Endothelial cell of umbilical vein (primary cell): ENCODE results near the gene SLAMF1. TPM values are rescaled to one million over a fixed set of nuclear protein-coding genes. Genes with fewer than 3 reads are reported as not detected.

ENCODE experiments used
- BruUV-seq: library from RNA; stranded (reverse); fragments of 400-500 nt; replicated peaks from 2 replicates; lab custom pipeline; 2021; lab: Mats Ljungman, UMichigan
- CTCF ChIA-PET: fragments of 300-600, 350-600 bp; sonication (Branson Sonifier 250); formaldehyde crosslinking; loops from one replicate; lab custom pipeline; 2021; ENCODE audit warnings: antibody characterized with exemption, inconsistent platforms; lab: Charles Lee
- POLR2A ChIA-PET: fragments of 300-600, 350-600 bp; sonication (Branson Sonifier 250); formaldehyde crosslinking; loops from one replicate; lab custom pipeline; 2021; ENCODE audit warnings: antibody characterized with exemption, inconsistent platforms; lab: Charles Lee
- DNase-seq: peaks from one replicate; pipeline ENCODE4 v3.0.0-alpha.2; 2011; ENCODE audit warnings: low read depth, low spot score
- FAIRE-seq: peaks from 2 replicates; lab custom pipeline; 2011; peaks lifted over from hg19 to GRCh38; lab: Jason Lieb, UNC
- H2AFZ ChIP-seq: 2 replicates; pipeline ENCODE4 v1.6.0; 2012; ENCODE audit warnings: low read depth, low read length, control low read depth, inconsistent platforms
- H3K27ac ChIP-seq: 2 replicates; pipeline ENCODE4 v1.5.1; 2011; ENCODE audit warnings: low read depth, mild to moderate bottlenecking, control low read depth, low read length, moderate library complexity; ENCODE audit not compliant: insufficient read depth
- H3K27me3 ChIP-seq, 2 experiments: 2 replicates each; pipeline versions ENCODE4 v1.6.0 to v1.6.1; 2011; ENCODE audit warnings: low read length in 2 of 2, mixed read lengths in 1 of 2; ENCODE audit not compliant: control insufficient read depth in 2 of 2, insufficient read depth in 2 of 2
- H3K36me3 ChIP-seq, 2 experiments: 2 replicates in 1 of 2; 3 replicates in 1 of 2; pipeline ENCODE4 v1.5.1; 2011; ENCODE audit warnings: low read length in 2 of 2, mild to moderate bottlenecking in 1 of 2, moderate library complexity in 1 of 2; ENCODE audit not compliant: control insufficient read depth in 2 of 2, insufficient read depth in 2 of 2; ENCODE audit errors: extremely low read depth in 1 of 2
- H3K4me1 ChIP-seq: 3 replicates; pipeline ENCODE4 v1.5.1; 2011; ENCODE audit warnings: mild to moderate bottlenecking, low read length; ENCODE audit not compliant: control insufficient read depth, insufficient read depth; ENCODE audit errors: extremely low read depth
- H3K4me2 ChIP-seq: 2 replicates; pipeline ENCODE4 v1.6.1; 2011; ENCODE audit warnings: low read length, control low read depth, mixed read lengths; ENCODE audit not compliant: insufficient read depth
- H3K4me3 ChIP-seq, 3 experiments: fragments of 200-600 bp in 1 of 3; sonication (generic), shearing (Covaris generic) in 1 of 3; replicated peaks in 1 of 3; 2 replicates each; pipeline ENCODE4 v1.5.1; 2011 to 2016; ENCODE audit warnings: control low read depth in 3 of 3, low read length in 3 of 3, mild to moderate bottlenecking in 2 of 3, inconsistent platforms in 1 of 3, low read depth in 1 of 3, moderate library complexity in 1 of 3; ENCODE audit not compliant: insufficient read depth in 1 of 3
- H3K79me2 ChIP-seq: 2 replicates; pipeline ENCODE4 v1.6.0; 2012; ENCODE audit warnings: low read length, inconsistent platforms; ENCODE audit not compliant: control insufficient read depth, insufficient read depth
- H3K9ac ChIP-seq: replicated peaks from 2 replicates; pipeline ENCODE3; 2011; ENCODE audit warnings: low read length, control low read depth; ENCODE audit not compliant: insufficient read depth; ENCODE audit errors: extremely low read depth
- H3K9me1 ChIP-seq: replicated peaks from 3 replicates; pipeline ENCODE4 v1.6.0; 2011; ENCODE audit warnings: mild to moderate bottlenecking, low read length; ENCODE audit not compliant: control insufficient read depth, insufficient read depth; ENCODE audit errors: extremely low read depth
- H3K9me3 ChIP-seq: replicated peaks from 2 replicates; pipeline ENCODE4 v1.5.1; 2012; ENCODE audit warnings: low read length, inconsistent platforms; ENCODE audit not compliant: control insufficient read depth, insufficient read depth
- H4K20me1 ChIP-seq: replicated peaks from 2 replicates; pipeline ENCODE3; 2011; ENCODE audit warnings: mild to moderate bottlenecking, low read length; ENCODE audit not compliant: control insufficient read depth, insufficient read depth; ENCODE audit errors: extremely low read depth
- EZH2 ChIP-seq: IDR thresholded peaks from 2 replicates; pipeline ENCODE4 v1.6.1; 2012; ENCODE audit warnings: borderline replicate concordance, low read depth, mild to moderate bottlenecking, moderate library complexity, low read length, inconsistent platforms; ENCODE audit not compliant: severe bottlenecking
- FOS ChIP-seq: IDR thresholded peaks from 2 replicates; pipeline ENCODE4 v1.6.1; 2011; ENCODE audit warnings: mild to moderate bottlenecking, low read length, moderate library complexity, borderline replicate concordance; ENCODE audit not compliant: insufficient read depth
- GATA2 ChIP-seq: IDR thresholded peaks from 2 replicates; pipeline ENCODE4 v1.7.0; 2011; ENCODE audit warnings: low read depth, mild to moderate bottlenecking, moderate library complexity, mixed read lengths, low read length; ENCODE audit not compliant: insufficient read length, insufficient read depth
- JUN ChIP-seq: IDR thresholded peaks from 2 replicates; pipeline ENCODE4 v1.6.1; 2011; ENCODE audit warnings: borderline replicate concordance, low read depth; ENCODE audit not compliant: insufficient read length, insufficient read depth
- MAX ChIP-seq: IDR thresholded peaks from 2 replicates; pipeline ENCODE4 v1.6.1; 2011; ENCODE audit not compliant: insufficient read depth, insufficient read length
- MYC ChIP-seq: IDR thresholded peaks from one replicate; pipeline ENCODE4 v1.6.1; 2011; ENCODE audit warnings: mild to moderate bottlenecking, low read depth, low read length
- POLR2A ChIP-seq: IDR thresholded peaks from 2 replicates; pipeline ENCODE4 v1.6.1; 2012; ENCODE audit warnings: low read depth, mild to moderate bottlenecking, control low read depth, low read length
- POLR2AphosphoS5 ChIP-seq: IDR thresholded peaks from 2 replicates; pipeline ENCODE4 v1.6.1; 2012; ENCODE audit warnings: low read depth, mild to moderate bottlenecking, control low read depth, low read length, moderate library complexity; ENCODE audit not compliant: insufficient read depth
- dilution Hi-C: fragments of 300-500 bp; cut with MboI; formaldehyde crosslinking; loops from one replicate; pipeline ENCODE4 v1.15.0; 2019; ENCODE audit warnings: low sequenced_read_pairs; ENCODE audit not compliant: extremely low pct_ligation_motif_present
- intact Hi-C: fragments of 100-400 bp; cut with micrococcal nuclease; formaldehyde crosslinking; loops from one replicate; pipeline ENCODE4 v1.10.0; 2022
- polyA plus RNA-seq, 4 experiments: library from polyadenylated mRNA; depleted of rRNA in 3 of 4; stranded (reverse) in 3 of 4; unstranded in 1 of 4; fragments of >200 nt; gene quantifications; 2 replicates each; pipeline versions ENCODE4 v1.2.1 to v1.2.3, GENCODE V29; 2011 to 2012; ENCODE audit warnings: missing spikeins in 1 of 4
- total RNA-seq: library from RNA; stranded (reverse); gene quantifications from 2 replicates; pipeline ENCODE4 v1.2.3, GENCODE V29; 2021
- TF ChIP-seq, protein P1 (sequence below), 2 donors: IDR thresholded peaks; 1 replicate in 1 of 2; 2 replicates in 1 of 2; pipeline ENCODE4 v1.5.1; 2011; ENCODE audit warnings: low read length in 2 of 2, mild to moderate bottlenecking in 2 of 2, moderate library complexity in 2 of 2, control low read depth in 1 of 2, inconsistent platforms in 1 of 2, low read depth in 1 of 2; ENCODE audit not compliant: insufficient read depth in 1 of 2; ENCODE audit errors: extremely low read depth in 1 of 2

SLAMF1 gene
- total and polyA plus RNA-seq, 2 donors (not counting 3 experiments of a cell fraction or from before 2014, with no cell fraction given), result not detected

DNA sequence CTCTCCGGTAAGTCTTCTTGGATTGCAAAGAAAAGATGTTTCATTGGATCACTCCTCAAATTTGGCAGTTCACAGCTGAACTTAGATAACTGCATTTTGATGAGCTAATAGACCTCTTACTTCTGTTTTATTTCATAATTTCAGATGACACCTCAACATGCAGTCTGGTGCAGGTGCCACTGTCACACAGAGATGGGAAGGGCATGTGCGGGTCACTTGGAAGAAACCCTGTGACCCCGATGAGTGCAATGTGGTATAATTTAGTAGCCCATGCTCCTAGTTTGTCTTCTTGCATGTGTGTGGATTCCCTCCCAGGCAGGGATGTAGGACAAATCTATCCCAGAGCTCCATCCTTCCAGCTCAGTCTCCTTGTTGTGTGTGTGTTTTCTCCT, 481 bp upstream of the SLAMF1 start:
- ChIA-PET CTCF (no interaction called here), POLR2A (no interaction called here)
- no peak overlapping the region for H3K9ac ChIP-seq
- DNase-seq (no peak), FAIRE-seq (no peak)
- no peaks in the 10 kb centered on the region for H4K20me1 ChIP-seq
- H3K27ac ChIP-seq, result no peak overlapping the region
- H2AFZ ChIP-seq, result no peak overlapping the region
- intact Hi-C loops, result no loop called here
- no peaks in the 10 kb centered on the region for H3K9me1 ChIP-seq
- H3K9me3 ChIP-seq, result no peaks in the 10 kb centered on the region
- peaks cover 2 to 3% of the 10 kb centered on the region in 2 experiments for H3K27me3 ChIP-seq
- no peaks in the 10 kb centered on the region for H3K36me3 ChIP-seq
- TF ChIP-seq EZH2 (no peak), GATA2 (no peak), POLR2AphosphoS5 (no peak), MAX (no peak), MYC (no peak), JUN (no peak), FOS (no peak), POLR2A (no peak)
- TF ChIP-seq, protein P1, sequence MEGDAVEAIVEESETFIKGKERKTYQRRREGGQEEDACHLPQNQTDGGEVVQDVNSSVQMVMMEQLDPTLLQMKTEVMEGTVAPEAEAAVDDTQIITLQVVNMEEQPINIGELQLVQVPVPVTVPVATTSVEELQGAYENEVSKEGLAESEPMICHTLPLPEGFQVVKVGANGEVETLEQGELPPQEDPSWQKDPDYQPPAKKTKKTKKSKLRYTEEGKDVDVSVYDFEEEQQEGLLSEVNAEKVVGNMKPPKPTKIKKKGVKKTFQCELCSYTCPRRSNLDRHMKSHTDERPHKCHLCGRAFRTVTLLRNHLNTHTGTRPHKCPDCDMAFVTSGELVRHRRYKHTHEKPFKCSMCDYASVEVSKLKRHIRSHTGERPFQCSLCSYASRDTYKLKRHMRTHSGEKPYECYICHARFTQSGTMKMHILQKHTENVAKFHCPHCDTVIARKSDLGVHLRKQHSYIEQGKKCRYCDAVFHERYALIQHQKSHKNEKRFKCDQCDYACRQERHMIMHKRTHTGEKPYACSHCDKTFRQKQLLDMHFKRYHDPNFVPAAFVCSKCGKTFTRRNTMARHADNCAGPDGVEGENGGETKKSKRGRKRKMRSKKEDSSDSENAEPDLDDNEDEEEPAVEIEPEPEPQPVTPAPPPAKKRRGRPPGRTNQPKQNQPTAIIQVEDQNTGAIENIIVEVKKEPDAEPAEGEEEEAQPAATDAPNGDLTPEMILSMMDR (IDR thresholded peaks at IDR 0.05; ENCODE audit: extremely low read depth in 1 of 2, insufficient read depth in 1 of 2, low read depth in 1 of 2, low read length in 2 of 2), result no peak
- dilution Hi-C loops, result no loop called here
- no TSS peak for BruUV-seq
- H3K4me2 ChIP-seq, result no peak overlapping the region
- no peaks in the 10 kb centered on the region for H3K79me2 ChIP-seq
- no peak overlapping the region for H3K4me3 ChIP-seq
- no peaks in the 10 kb centered on the region for H3K4me1 ChIP-seq
